WTC11 (cell line): ENCODE measurements around the gene YIPF2. TPM values are rescaled to one million over a fixed set of nuclear protein-coding genes. Genes with fewer than 3 reads are reported as not detected.

Source experiments
- ATAC-seq: fragments of 200-7000 bp; cut with Tn5 transposase; 2 replicates; pipeline ENCODE4 v1.10.0; 2021; ENCODE audit warnings: mild to moderate bottlenecking, moderate library complexity
- CTCF ChIA-PET: fragments of 300-600 bp; sonication (Branson Sonifier 250); formaldehyde crosslinking; loops from one replicate; lab custom pipeline; 2021; ENCODE audit warnings: antibody characterized with exemption; lab: Charles Lee
- POLR2A ChIA-PET: fragments of 350-600 bp; sonication (Branson Sonifier 250); formaldehyde crosslinking; loops from one replicate; lab custom pipeline; 2021; ENCODE audit warnings: antibody characterized with exemption; lab: Charles Lee
- DNase-seq: peaks from one replicate; pipeline ENCODE4 v3.0.0; 2021; ENCODE audit warnings: low spot score
- H3K27ac Mint-ChIP-seq: 2 replicates; pipeline ENCODE4 v1.8.0; 2021; ENCODE audit warnings: mixed read lengths
- H3K27me3 Mint-ChIP-seq: 2 replicates; pipeline ENCODE4 v1.8.0; 2021; ENCODE audit warnings: low read depth, mild to moderate bottlenecking, moderate library complexity, mixed read lengths
- H3K36me3 Mint-ChIP-seq: 2 replicates; pipeline ENCODE4 v1.8.0; 2021; ENCODE audit warnings: mixed read lengths
- H3K4me1 Mint-ChIP-seq: 2 replicates; pipeline ENCODE4 v1.8.0; 2022; ENCODE audit warnings: mixed read lengths
- H3K4me3 Mint-ChIP-seq: 2 replicates; pipeline ENCODE4 v1.8.0; 2021; ENCODE audit warnings: mild to moderate bottlenecking, moderate library complexity, mixed read lengths
- H3K9me3 Mint-ChIP-seq: 2 replicates; pipeline ENCODE4 v1.8.0; 2021; ENCODE audit warnings: mixed read lengths
- ATF1 ChIP-seq: sonication (generic); formaldehyde crosslinking; IDR thresholded peaks from 2 replicates; pipeline ENCODE4 v1.8.1; 2023; ENCODE audit warnings: mild to moderate bottlenecking, moderate library complexity, missing genetic modification reagents
- GRHL2 ChIP-seq: fragments of 250-450 bp; sonication (Bioruptor Pico); IDR thresholded peaks from 2 replicates; pipeline ENCODE4 v1.8.0; 2022; ENCODE audit warnings: mild to moderate bottlenecking, moderate library complexity; ENCODE audit not compliant: insufficient replicate concordance, severe bottlenecking
- MXD4 ChIP-seq: fragments of 250-450 bp; sonication (Bioruptor Pico); IDR thresholded peaks from 2 replicates; pipeline ENCODE4 v1.8.0; 2021; ENCODE audit warnings: mild to moderate bottlenecking, moderate library complexity, borderline replicate concordance
- NFYB ChIP-seq: sonication (generic); formaldehyde crosslinking; conservative IDR thresholded peaks from 2 replicates; pipeline ENCODE4 v1.8.0; 2022; ENCODE audit warnings: low read depth, missing genetic modification reagents
- PRRX2 ChIP-seq: fragments of 250-450 bp; sonication (Bioruptor Pico); IDR thresholded peaks from 2 replicates; pipeline ENCODE4 v1.8.0; 2021; ENCODE audit warnings: mild to moderate bottlenecking
- SMAD3 ChIP-seq: sonication (generic); formaldehyde crosslinking; IDR thresholded peaks from 2 replicates; pipeline ENCODE4 v1.8.0; 2022; ENCODE audit warnings: missing genetic modification reagents, mild to moderate bottlenecking, borderline replicate concordance
- TEAD1 ChIP-seq: sonication (generic); formaldehyde crosslinking; IDR thresholded peaks from 2 replicates; pipeline ENCODE4 v1.8.0; 2022; ENCODE audit warnings: mild to moderate bottlenecking, missing genetic modification reagents
- TP53 ChIP-seq: sonication (generic); formaldehyde crosslinking; IDR thresholded peaks from 2 replicates; pipeline ENCODE4 v1.8.1; 2023; ENCODE audit warnings: mild to moderate bottlenecking, missing genetic modification reagents
- ZNF423 ChIP-seq: fragments of 250-450 bp; sonication (Bioruptor Pico); IDR thresholded peaks from 2 replicates; pipeline ENCODE4 v2.1.2; 2022; ENCODE audit warnings: mild to moderate bottlenecking, moderate library complexity
- total RNA-seq: library from RNA; stranded (reverse); gene quantifications from 3 replicates; pipeline ENCODE4 v1.2.3, GENCODE V29; 2021
- TF ChIP-seq, protein P1 (sequence below): fragments of 250-450 bp; sonication (Bioruptor Pico); IDR thresholded peaks from 2 replicates; pipeline ENCODE4 v1.8.0; 2021; ENCODE audit warnings: mild to moderate bottlenecking
- TF ChIP-seq, protein P2 (sequence below): sonication (generic); formaldehyde crosslinking; IDR thresholded peaks from 2 replicates; pipeline ENCODE4 v1.8.1; 2022; ENCODE audit warnings: mild to moderate bottlenecking, moderate library complexity, missing genetic modification reagents
- TF ChIP-seq, protein P3 (sequence below): sonication (generic); formaldehyde crosslinking; IDR thresholded peaks from 2 replicates; pipeline ENCODE4 v1.8.1; 2022; ENCODE audit warnings: mild to moderate bottlenecking, missing genetic modification reagents, moderate library complexity, borderline replicate concordance
- TF ChIP-seq, protein P4 (sequence below): sonication (generic); formaldehyde crosslinking; IDR thresholded peaks from 2 replicates; pipeline ENCODE4 v1.8.1; 2023; ENCODE audit warnings: mild to moderate bottlenecking, moderate library complexity, missing genetic modification reagents
- TF ChIP-seq, protein P5 (sequence below): fragments of 200-600 bp; IDR thresholded peaks from 2 replicates; pipeline ENCODE4 v1.8.0; 2022; ENCODE audit warnings: antibody characterized with exemption
- TF ChIP-seq, protein P6 (sequence below): sonication (generic); formaldehyde crosslinking; IDR thresholded peaks from 2 replicates; pipeline ENCODE4 v1.8.1; 2022; ENCODE audit warnings: low read depth, mild to moderate bottlenecking, moderate library complexity, missing genetic modification reagents, borderline replicate concordance
- TF ChIP-seq, protein P7 (sequence below): fragments of 250-450 bp; sonication (Bioruptor Pico); IDR thresholded peaks from 2 replicates; pipeline ENCODE4 v1.9.0; 2021; ENCODE audit warnings: moderate library complexity, mild to moderate bottlenecking, inconsistent platforms, borderline replicate concordance
- TF ChIP-seq, protein P8 (sequence below): sonication (generic); formaldehyde crosslinking; IDR thresholded peaks from 2 replicates; pipeline ENCODE4 v1.8.1; 2023; ENCODE audit warnings: mild to moderate bottlenecking, missing genetic modification reagents, moderate library complexity

YIPF2 gene
- total RNA-seq, 1 experiment from 2014 or later, result 65.5 TPM

DNA sequence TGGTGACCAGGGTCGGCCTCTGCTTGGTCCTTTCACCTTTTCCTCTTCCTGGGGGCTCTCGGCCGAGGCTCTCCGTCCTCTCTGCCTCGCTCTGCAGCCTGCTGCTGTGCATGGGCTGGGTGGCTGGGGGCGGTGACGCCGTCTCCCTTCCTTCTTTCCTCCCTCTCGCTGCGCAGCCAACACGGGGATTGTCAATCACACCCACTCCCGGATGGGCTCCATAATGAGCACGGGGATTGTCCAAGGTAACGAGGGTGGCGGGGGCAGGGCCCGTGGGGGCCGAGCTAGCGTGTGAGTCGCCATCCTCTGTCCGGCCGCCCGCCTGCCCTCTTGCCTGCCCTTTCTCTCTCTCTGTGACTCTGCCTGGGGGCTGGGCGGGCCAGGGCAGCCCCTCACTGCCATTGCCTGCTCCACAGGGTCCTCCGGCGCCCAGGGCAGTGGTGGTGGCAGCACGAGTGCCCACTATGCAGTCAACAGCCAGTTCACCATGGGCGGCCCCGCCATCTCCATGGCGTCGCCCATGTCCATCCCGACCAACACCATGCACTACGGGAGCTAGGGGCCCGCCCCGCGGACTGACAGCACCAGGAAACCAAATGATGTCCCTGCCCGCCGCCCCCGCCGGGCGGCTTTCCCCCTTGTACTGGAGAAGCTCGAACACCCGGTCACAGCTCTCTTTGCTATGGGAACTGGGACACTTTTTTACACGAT is 7.1 kb downstream of the YIPF2 start:
- ATAC-seq, result no peak
- H3K4me3 Mint-ChIP-seq, result no peak overlapping the region
- no peaks in the 10 kb centered on the region for H3K9me3 Mint-ChIP-seq
- peaks cover 14% of the 10 kb centered on the region for H3K36me3 Mint-ChIP-seq
- H3K4me1 Mint-ChIP-seq, result no peaks in the 10 kb centered on the region
- no peak for TF ChIP-seq SMAD3 (CRISPR knock-in tag)
- TF ChIP-seq NFYB, result no peak
- no peak for TF ChIP-seq ZNF423
- no peak for TF ChIP-seq GRHL2 (CRISPR knock-in tag)
- no peak for TF ChIP-seq MXD4 (CRISPR knock-in tag)
- TF ChIP-seq, protein P1, sequence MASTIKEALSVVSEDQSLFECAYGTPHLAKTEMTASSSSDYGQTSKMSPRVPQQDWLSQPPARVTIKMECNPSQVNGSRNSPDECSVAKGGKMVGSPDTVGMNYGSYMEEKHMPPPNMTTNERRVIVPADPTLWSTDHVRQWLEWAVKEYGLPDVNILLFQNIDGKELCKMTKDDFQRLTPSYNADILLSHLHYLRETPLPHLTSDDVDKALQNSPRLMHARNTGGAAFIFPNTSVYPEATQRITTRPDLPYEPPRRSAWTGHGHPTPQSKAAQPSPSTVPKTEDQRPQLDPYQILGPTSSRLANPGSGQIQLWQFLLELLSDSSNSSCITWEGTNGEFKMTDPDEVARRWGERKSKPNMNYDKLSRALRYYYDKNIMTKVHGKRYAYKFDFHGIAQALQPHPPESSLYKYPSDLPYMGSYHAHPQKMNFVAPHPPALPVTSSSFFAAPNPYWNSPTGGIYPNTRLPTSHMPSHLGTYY (CRISPR knock-in tag), result no peak
- TF ChIP-seq TP53 (CRISPR knock-in tag), result no peak
- TF ChIP-seq, protein P2, sequence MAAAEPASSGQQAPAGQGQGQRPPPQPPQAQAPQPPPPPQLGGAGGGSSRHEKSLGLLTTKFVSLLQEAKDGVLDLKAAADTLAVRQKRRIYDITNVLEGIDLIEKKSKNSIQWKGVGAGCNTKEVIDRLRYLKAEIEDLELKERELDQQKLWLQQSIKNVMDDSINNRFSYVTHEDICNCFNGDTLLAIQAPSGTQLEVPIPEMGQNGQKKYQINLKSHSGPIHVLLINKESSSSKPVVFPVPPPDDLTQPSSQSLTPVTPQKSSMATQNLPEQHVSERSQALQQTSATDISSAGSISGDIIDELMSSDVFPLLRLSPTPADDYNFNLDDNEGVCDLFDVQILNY (CRISPR knock-in tag), result no peak
- no peak for TF ChIP-seq TEAD1 (CRISPR knock-in tag)
- TF ChIP-seq, protein P3, sequence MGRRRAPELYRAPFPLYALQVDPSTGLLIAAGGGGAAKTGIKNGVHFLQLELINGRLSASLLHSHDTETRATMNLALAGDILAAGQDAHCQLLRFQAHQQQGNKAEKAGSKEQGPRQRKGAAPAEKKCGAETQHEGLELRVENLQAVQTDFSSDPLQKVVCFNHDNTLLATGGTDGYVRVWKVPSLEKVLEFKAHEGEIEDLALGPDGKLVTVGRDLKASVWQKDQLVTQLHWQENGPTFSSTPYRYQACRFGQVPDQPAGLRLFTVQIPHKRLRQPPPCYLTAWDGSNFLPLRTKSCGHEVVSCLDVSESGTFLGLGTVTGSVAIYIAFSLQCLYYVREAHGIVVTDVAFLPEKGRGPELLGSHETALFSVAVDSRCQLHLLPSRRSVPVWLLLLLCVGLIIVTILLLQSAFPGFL (CRISPR knock-in tag), result no peak
- TF ChIP-seq, protein P4, sequence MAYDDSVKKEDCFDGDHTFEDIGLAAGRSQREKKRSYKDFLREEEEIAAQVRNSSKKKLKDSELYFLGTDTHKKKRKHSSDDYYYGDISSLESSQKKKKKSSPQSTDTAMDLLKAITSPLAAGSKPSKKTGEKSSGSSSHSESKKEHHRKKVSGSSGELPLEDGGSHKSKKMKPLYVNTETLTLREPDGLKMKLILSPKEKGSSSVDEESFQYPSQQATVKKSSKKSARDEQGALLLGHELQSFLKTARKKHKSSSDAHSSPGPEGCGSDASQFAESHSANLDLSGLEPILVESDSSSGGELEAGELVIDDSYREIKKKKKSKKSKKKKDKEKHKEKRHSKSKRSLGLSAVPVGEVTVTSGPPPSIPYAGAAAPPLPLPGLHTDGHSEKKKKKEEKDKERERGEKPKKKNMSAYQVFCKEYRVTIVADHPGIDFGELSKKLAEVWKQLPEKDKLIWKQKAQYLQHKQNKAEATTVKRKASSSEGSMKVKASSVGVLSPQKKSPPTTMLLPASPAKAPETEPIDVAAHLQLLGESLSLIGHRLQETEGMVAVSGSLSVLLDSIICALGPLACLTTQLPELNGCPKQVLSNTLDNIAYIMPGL (CRISPR knock-in tag), result no peak
- TF ChIP-seq, protein P5, sequence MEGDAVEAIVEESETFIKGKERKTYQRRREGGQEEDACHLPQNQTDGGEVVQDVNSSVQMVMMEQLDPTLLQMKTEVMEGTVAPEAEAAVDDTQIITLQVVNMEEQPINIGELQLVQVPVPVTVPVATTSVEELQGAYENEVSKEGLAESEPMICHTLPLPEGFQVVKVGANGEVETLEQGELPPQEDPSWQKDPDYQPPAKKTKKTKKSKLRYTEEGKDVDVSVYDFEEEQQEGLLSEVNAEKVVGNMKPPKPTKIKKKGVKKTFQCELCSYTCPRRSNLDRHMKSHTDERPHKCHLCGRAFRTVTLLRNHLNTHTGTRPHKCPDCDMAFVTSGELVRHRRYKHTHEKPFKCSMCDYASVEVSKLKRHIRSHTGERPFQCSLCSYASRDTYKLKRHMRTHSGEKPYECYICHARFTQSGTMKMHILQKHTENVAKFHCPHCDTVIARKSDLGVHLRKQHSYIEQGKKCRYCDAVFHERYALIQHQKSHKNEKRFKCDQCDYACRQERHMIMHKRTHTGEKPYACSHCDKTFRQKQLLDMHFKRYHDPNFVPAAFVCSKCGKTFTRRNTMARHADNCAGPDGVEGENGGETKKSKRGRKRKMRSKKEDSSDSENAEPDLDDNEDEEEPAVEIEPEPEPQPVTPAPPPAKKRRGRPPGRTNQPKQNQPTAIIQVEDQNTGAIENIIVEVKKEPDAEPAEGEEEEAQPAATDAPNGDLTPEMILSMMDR, result no peak
- TF ChIP-seq, protein P6, sequence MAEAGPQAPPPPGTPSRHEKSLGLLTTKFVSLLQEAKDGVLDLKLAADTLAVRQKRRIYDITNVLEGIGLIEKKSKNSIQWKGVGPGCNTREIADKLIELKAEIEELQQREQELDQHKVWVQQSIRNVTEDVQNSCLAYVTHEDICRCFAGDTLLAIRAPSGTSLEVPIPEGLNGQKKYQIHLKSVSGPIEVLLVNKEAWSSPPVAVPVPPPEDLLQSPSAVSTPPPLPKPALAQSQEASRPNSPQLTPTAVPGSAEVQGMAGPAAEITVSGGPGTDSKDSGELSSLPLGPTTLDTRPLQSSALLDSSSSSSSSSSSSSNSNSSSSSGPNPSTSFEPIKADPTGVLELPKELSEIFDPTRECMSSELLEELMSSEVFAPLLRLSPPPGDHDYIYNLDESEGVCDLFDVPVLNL (CRISPR knock-in tag), result no peak
- TF ChIP-seq PRRX2 (CRISPR knock-in tag), result no peak
- TF ChIP-seq, protein P7, sequence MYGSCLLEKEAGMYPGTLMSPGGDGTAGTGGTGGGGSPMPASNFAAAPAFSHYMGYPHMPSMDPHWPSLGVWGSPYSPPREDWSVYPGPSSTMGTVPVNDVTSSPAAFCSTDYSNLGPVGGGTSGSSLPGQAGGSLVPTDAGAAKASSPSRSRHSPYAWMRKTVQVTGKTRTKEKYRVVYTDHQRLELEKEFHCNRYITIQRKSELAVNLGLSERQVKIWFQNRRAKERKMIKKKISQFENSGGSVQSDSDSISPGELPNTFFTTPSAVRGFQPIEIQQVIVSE (CRISPR knock-in tag), result no peak
- DNase-seq, result no peak
- POLR2A ChIA-PET, result no interaction called here
- no peaks in the 10 kb centered on the region for H3K27me3 Mint-ChIP-seq
- no peak overlapping the region for H3K27ac Mint-ChIP-seq
- CTCF ChIA-PET, result interaction anchor here (1.8 kb wide), 1 partner anchor 50 kb away, joined by 9 read pairs; no protein-coding TSS in a partner anchor

DNA sequence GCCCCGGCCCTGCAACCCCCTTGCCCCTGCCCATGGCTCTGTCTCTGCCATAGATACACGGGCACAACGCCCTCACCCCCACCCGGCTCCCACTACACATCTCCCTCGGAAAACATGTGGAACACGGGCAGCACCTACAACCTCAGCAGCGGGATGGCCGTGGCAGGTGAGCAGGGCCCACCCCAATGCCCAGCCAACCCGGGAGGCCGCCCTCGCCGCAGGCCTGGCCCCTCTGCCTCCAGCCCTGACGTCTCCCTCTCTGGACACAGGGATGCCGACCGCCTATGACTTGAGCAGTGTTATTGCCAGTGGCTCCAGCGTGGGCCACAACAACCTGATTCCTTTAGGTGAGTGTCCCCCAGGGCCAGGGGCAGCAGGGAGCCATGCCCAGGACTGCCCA is 7.7 kb downstream of the YIPF2 start:
- POLR2A ChIA-PET, result no interaction called here
- H3K27me3 Mint-ChIP-seq, result no peaks in the 10 kb centered on the region
- no peak overlapping the region for H3K4me3 Mint-ChIP-seq
- ATAC-seq, result no peak
- TF ChIP-seq ATF1 (CRISPR knock-in tag), result 0 out of 2 replicates have a peak, but pooled peaks have one; percentile 14
- TF ChIP-seq, protein P8, sequence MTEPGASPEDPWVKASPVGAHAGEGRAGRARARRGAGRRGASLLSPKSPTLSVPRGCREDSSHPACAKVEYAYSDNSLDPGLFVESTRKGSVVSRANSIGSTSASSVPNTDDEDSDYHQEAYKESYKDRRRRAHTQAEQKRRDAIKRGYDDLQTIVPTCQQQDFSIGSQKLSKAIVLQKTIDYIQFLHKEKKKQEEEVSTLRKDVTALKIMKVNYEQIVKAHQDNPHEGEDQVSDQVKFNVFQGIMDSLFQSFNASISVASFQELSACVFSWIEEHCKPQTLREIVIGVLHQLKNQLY (CRISPR knock-in tag), result no peak
- no peak overlapping the region for H3K27ac Mint-ChIP-seq
- H3K4me1 Mint-ChIP-seq, result no peaks in the 10 kb centered on the region
- peaks cover 14% of the 10 kb centered on the region for H3K36me3 Mint-ChIP-seq
- DNase-seq, result no peak
- CTCF ChIA-PET, result no interaction called here
- H3K9me3 Mint-ChIP-seq, result no peaks in the 10 kb centered on the region
